ENCODE results near the gene LSAMP.

DNA sequence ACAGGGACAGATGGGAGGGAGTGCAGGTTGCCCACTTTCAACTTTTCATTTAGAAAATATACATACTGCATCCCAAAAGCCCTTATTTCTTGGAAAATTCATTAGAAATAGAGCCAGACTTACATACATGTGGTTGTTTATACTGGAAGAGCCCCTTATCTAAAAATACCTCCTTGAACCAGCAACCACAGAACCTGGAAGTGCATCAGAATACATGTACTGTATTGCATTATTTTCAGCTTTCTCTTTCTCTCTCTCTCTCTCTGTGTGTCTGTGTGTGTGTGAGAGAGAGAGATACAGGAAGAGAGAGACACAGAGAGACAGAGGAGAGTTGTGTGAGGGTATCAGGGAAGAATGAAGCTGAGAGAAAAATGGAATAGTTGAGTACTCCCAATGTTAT is 29.5 kb upstream of the LSAMP start:
- no peak for TF ChIP-seq CTCF (IDR thresholded peaks at IDR 0.05)
- TF ChIP-seq POLR2A (IDR thresholded peaks at IDR 0.05), result no peak

All from esophagus squamous epithelium (tissue), 4 donors.